NT2/D1 (cell line): ENCODE data around the gene KCNH5.

ENCODE experiments used
- DNase-seq: peaks from one replicate; pipeline ENCODE4 v3.0.0-alpha.2; 2011; ENCODE audit warnings: low read depth, low spot score
- H3K27me3 ChIP-seq: 2 replicates; pipeline ENCODE4 v1.6.0; 2011; ENCODE audit warnings: mild to moderate bottlenecking; ENCODE audit not compliant: insufficient read length, insufficient read depth
- H3K36me3 ChIP-seq: 2 replicates; pipeline ENCODE4 v1.6.1; 2011; ENCODE audit warnings: mild to moderate bottlenecking, low read length, mixed read lengths; ENCODE audit not compliant: insufficient read depth, insufficient read length
- H3K4me1 ChIP-seq: 2 replicates; pipeline ENCODE4 v1.5.1; 2011; ENCODE audit not compliant: insufficient read depth, insufficient read length
- H3K4me3 ChIP-seq: 2 replicates; pipeline ENCODE4 v1.5.1; 2011; ENCODE audit warnings: low read depth; ENCODE audit not compliant: insufficient read length
- H3K9ac ChIP-seq: 2 replicates; pipeline ENCODE4 v1.6.0; 2011; ENCODE audit warnings: low read depth; ENCODE audit not compliant: insufficient read length
- H3K9me3 ChIP-seq: 2 replicates; pipeline ENCODE4 v1.5.1; 2011; ENCODE audit warnings: mild to moderate bottlenecking, low read length; ENCODE audit not compliant: insufficient read depth
- SUZ12 ChIP-seq: IDR thresholded peaks from 2 replicates; pipeline ENCODE4 v1.6.1; 2011; ENCODE audit not compliant: insufficient read length, insufficient read depth; ENCODE audit errors: extremely low read depth
- YY1 ChIP-seq: IDR thresholded peaks from 2 replicates; pipeline ENCODE4 v1.6.1; 2011; ENCODE audit not compliant: insufficient read length, insufficient read depth
- ZNF274 ChIP-seq: IDR thresholded peaks from 2 replicates; pipeline ENCODE4 v1.6.1; 2011; ENCODE audit warnings: mild to moderate bottlenecking, low read depth, low read length

Gene KCNH5

DNA sequence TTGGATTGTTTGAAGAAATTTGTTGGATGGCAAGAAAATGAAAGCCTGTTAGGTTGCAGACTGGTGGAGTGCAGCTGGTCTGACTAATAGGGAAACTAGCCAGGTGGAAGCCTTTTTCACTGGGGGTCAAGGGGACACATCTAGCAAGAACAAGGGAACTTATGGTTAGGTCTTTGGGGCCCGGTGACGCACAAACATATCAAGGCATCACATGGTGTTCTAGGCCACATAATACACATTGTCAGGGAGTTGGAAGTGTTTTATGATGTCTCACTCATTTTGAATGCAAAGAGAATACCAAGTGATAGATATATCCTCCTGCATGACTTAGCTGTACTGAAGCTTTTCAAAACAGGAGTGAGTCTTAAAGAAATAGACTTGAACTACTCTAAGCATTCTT is 351.2 kb downstream of the KCNH5 start:
- Histone ChIP-seq H3K27me3 (no peaks in the 10 kb centered on the region), H3K36me3 (no peaks in the 10 kb centered on the region), H3K9me3 (no peaks in the 10 kb centered on the region), H3K4me3 (no peak overlapping the region), H3K9ac (no peak overlapping the region), H3K4me1 (no peaks in the 10 kb centered on the region)
- TF ChIP-seq ZNF274: no peak
- no peak for TF ChIP-seq SUZ12
- no peak for TF ChIP-seq YY1
- no peak for DNase-seq

DNA sequence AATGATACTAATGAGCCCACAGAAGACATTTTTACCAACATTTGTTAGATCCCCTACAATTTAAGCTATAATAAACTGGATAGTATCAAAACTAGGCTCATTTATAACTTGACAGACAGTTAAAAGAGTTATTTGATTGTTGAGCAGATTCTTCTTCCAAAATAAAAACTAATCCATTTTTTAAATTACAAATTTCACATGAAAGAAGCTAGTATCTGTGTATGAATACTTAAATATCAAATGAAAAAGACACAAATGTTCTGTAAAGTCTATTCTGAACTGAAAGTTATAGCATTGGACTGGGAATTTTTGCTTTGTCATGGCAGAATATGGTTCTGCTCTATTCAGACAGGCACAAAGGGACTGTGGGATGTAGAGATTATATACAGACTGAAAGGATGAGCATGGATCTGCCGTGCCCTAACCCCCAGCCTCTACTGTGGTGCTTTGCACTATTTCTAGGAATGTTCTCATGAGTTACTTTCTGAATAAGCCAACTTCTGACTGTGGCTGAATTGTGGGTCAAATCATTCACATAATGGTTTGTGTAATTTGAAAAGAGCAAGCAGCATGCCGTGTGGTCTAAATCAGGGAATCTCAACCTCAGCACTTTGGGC is 352.7 kb downstream of the KCNH5 start:
- no peaks in the 10 kb centered on the region for H3K4me1 ChIP-seq
- TF ChIP-seq SUZ12 (no peak), YY1 (no peak), ZNF274 (no peak)
- H3K9ac ChIP-seq: no peak overlapping the region
- H3K9me3 ChIP-seq: peaks cover 6% of the 10 kb centered on the region
- H3K36me3 ChIP-seq: no peaks in the 10 kb centered on the region
- no peak for DNase-seq
- no peaks in the 10 kb centered on the region for H3K27me3 ChIP-seq
- no peak overlapping the region for H3K4me3 ChIP-seq

DNA sequence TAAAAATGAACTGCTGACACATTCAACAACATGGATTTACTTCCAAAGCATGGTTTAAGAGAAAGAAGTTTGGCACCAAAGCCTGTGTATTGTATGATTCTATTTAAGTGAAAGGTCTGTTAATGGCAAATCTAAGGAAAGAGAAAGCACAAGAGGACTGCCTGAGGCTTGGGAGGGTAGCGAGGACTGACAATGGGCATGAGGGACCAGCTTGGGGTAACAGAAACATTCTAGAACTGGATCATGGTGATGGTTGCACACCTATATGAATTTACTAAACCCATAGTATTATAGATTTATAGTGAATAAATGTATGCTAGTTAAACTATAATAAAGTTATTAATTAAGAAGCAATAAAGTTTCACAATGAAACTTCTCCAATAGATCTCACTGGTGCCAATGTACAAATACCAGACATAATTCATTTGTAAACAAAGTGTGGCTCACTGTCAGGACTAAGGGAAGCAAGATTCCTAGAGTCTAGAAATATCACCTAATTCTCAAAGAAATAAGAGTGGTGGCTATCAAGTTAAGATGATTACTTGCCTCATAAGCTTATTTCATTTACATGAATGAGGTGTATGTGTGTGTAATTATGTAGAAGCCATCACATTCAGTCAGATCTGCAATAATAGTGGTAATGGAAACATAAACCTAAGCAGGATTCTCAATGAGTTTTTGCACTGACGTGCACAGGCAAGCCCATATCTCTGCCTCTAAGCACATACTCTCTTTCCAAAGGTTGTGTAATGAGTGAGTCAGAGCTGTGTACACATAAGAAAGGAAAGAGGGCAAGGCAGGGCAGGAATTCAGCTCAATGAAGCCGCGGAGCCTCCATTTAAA is 353.4 kb downstream of the KCNH5 start:
- H3K4me1 ChIP-seq: no peaks in the 10 kb centered on the region
- H3K9me3 ChIP-seq: peaks cover 7% of the 10 kb centered on the region
- H3K36me3 ChIP-seq: no peaks in the 10 kb centered on the region
- H3K27me3 ChIP-seq: no peaks in the 10 kb centered on the region
- no peak overlapping the region for H3K9ac ChIP-seq
- DNase-seq: no peak
- TF ChIP-seq YY1: no peak
- H3K4me3 ChIP-seq: no peak overlapping the region

DNA sequence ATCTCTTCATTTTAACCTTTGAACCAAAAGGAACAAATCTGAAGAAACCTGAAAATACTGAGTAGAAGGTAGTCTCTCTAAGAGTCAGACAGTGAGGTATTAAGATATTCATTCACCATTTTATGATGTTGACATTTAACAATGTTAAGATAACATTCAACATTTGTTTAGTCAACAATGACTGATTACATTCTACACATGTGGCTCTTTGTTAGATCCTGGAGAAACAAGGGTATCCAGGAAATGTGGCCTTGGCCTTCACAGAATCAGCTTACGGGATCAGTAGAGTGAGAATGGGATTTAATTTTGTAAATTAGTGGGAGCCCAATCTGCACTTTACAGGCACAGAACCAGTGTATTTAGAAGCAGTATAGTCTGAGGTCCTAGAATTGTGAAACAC is 355.5 kb downstream of the KCNH5 start:
- TF ChIP-seq YY1 (no peak), SUZ12 (no peak), ZNF274 (no peak)
- no peak for DNase-seq
- Histone ChIP-seq H3K9me3 (peaks cover 7% of the 10 kb centered on the region), H3K4me3 (no peak overlapping the region), H3K36me3 (no peaks in the 10 kb centered on the region), H3K27me3 (no peaks in the 10 kb centered on the region), H3K4me1 (no peaks in the 10 kb centered on the region), H3K9ac (no peak overlapping the region)

DNA sequence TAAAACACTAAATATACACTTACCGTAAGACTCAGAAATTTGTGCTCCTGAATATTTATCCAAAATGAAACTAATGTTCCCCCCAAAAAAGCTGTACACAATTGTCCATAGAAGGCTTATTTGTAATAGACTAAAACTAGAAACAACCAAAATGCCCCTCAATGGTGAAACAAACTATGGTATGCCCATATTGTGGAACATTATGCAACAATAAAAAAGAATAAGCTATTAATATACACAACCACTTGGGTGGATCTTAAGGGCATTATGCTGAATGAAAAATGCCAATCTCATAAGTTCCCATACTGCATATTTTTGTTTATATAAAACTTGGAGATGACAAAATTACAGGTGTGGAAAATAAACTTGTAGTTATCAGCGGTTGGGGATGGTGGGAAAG is 357.4 kb downstream of the KCNH5 start:
- Histone ChIP-seq H3K27me3 (no peaks in the 10 kb centered on the region), H3K9ac (no peak overlapping the region), H3K4me1 (no peaks in the 10 kb centered on the region), H3K4me3 (no peak overlapping the region), H3K36me3 (no peaks in the 10 kb centered on the region), H3K9me3 (peaks cover 7% of the 10 kb centered on the region)
- DNase-seq: no peak
- no peak for TF ChIP-seq SUZ12
- no peak for TF ChIP-seq YY1
- no peak for TF ChIP-seq ZNF274

DNA sequence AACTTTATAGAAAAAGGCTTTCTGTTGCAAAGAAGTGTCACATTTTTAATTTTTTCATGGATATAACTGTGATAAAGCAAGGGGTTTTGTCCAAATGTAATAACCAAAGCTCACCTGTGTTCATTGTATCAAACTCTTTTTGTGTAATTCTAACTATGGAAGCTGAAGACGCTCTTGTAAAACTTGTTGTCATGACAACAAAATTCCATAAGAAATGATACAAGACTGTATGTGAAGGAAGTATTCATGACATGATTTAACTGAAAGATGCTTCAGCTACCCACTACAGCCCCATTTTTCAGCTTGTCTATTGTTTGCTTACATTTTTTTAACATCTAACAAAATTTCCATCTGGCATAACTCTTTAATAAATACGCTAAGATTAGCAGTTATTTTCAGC is 360.9 kb downstream of the KCNH5 start:
- Histone ChIP-seq H3K4me3 (no peak overlapping the region), H3K9me3 (peaks cover 7% of the 10 kb centered on the region), H3K27me3 (no peaks in the 10 kb centered on the region), H3K9ac (no peak overlapping the region), H3K36me3 (no peaks in the 10 kb centered on the region), H3K4me1 (no peaks in the 10 kb centered on the region)
- no peak for DNase-seq
- TF ChIP-seq SUZ12 (no peak), ZNF274 (no peak), YY1 (no peak)

DNA sequence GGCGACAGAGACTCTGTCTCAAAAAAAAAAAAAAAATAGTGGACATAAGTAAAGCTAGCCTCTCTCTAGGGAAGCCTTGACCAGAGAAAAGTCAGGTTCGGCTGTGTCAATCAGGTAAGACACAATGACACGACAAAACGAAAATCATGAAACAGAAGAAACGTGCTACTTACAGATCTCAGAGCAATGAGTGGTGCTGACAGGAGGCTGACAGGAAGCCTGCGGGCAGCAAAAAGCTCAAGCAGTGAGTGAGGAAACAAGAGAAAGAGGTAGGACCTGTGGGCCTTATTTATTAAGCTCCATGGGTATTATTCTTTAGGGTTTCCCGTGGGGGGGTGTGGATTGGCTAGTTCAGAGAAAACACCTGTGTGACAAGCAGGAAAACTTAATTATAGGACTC is 363.1 kb downstream of the KCNH5 start:
- no peak for DNase-seq
- H3K27me3 ChIP-seq: no peaks in the 10 kb centered on the region
- H3K4me1 ChIP-seq: no peaks in the 10 kb centered on the region
- no peaks in the 10 kb centered on the region for H3K9me3 ChIP-seq
- TF ChIP-seq YY1: no peak
- no peak for TF ChIP-seq ZNF274
- TF ChIP-seq SUZ12: no peak
- no peak overlapping the region for H3K9ac ChIP-seq
- H3K36me3 ChIP-seq: no peaks in the 10 kb centered on the region
- H3K4me3 ChIP-seq: no peak overlapping the region
